Measurements from ENCODE around the gene THSD8.

Gene THSD8

GRCh38 chr19:12789904-12790619 lies 11.8 kb upstream of the THSD8 start (continued):
- no peak for TF ChIP-seq ZNF248 (tag by site-specific recombination; IDR thresholded peaks at IDR 0.05)
- no peak; the same call in 1 of the 2 replicates for TF ChIP-seq ZBTB44 (tag by site-specific recombination; IDR thresholded peaks at IDR 0.05)
- TF ChIP-seq ZFHX2 (tag by site-specific recombination; conservative IDR thresholded peaks at IDR 0.05): peak; percentile 76
- no peak for TF ChIP-seq ZNF747 (tag by site-specific recombination; IDR thresholded peaks at IDR 0.05)
- TF ChIP-seq ZNF776 (tag by site-specific recombination; IDR thresholded peaks at IDR 0.05; ENCODE audit: borderline replicate concordance): no peak
- peak; percentile 97 for TF ChIP-seq ZNF777 (tag by site-specific recombination; IDR thresholded peaks at IDR 0.05; ENCODE audit: borderline replicate concordance)
- TF ChIP-seq ZNF548 (tag by site-specific recombination; IDR thresholded peaks at IDR 0.05): no peak
- no peak for TF ChIP-seq ZNF704 (tag by site-specific recombination; IDR thresholded peaks at IDR 0.05)
- no peak for TF ChIP-seq RBAK (tag by site-specific recombination; IDR thresholded peaks at IDR 0.05)
- no peak for TF ChIP-seq AEBP2 (tag by site-specific recombination; IDR thresholded peaks at IDR 0.05; ENCODE audit: borderline replicate concordance)
- TF ChIP-seq ZNF549 (tag by site-specific recombination; IDR thresholded peaks at IDR 0.05): no peak
- TF ChIP-seq ZNF571 (tag by site-specific recombination; IDR thresholded peaks at IDR 0.05): no peak
- TF ChIP-seq ZBTB48 (tag by site-specific recombination; IDR thresholded peaks at IDR 0.05): peak; percentile 41; the same call in 1 of the 2 replicates
- TF ChIP-seq ZNF184 (tag by site-specific recombination; IDR thresholded peaks at IDR 0.05): no peak
- 0 out of 2 replicates have a peak, but pooled peaks have one; percentile 42 for TF ChIP-seq ZNF610 (tag by site-specific recombination; IDR thresholded peaks at IDR 0.05; ENCODE audit: borderline replicate concordance)
- TF ChIP-seq ZNF791 (tag by site-specific recombination; IDR thresholded peaks at IDR 0.05): no peak
- TF ChIP-seq ZNF785 (tag by site-specific recombination; IDR thresholded peaks at IDR 0.05): no peak
- no peak for TF ChIP-seq PRDM4 (tag by site-specific recombination; IDR thresholded peaks at IDR 0.05)
- peak; percentile 94 for TF ChIP-seq ZBTB17 (tag by site-specific recombination; IDR thresholded peaks at IDR 0.05)
- peak; percentile 66 for TF ChIP-seq OSR2 (tag by site-specific recombination; IDR thresholded peaks at IDR 0.05)
- peak; percentile 100 for TF ChIP-seq PRDM10 (tag by site-specific recombination; IDR thresholded peaks at IDR 0.05)
- 0 out of 2 replicates have a peak, but pooled peaks have one; percentile 29 for TF ChIP-seq ZSCAN23 (tag by site-specific recombination; IDR thresholded peaks at IDR 0.05)
- no peak for TF ChIP-seq MZF1 (tag by site-specific recombination; IDR thresholded peaks at IDR 0.05; ENCODE audit: borderline replicate concordance)
- TF ChIP-seq ZNF560 (tag by site-specific recombination; IDR thresholded peaks at IDR 0.05; ENCODE audit: borderline replicate concordance): no peak
- no peak for TF ChIP-seq ZSCAN18 (tag by site-specific recombination; IDR thresholded peaks at IDR 0.05)
- TF ChIP-seq ZBTB1 (tag by site-specific recombination; IDR thresholded peaks at IDR 0.05): no peak
- TF ChIP-seq GLIS1 (tag by site-specific recombination; IDR thresholded peaks at IDR 0.05): peak; percentile 89
